ENCODE measurements around the gene OPCML.

GRCh38 chr11:132538642-132539041, 993.7 kb downstream of the OPCML start:
- no peak for TF ChIP-seq CTCF (conservative IDR thresholded peaks at IDR 0.05; ENCODE audit: low read depth, low read length)
- no peak for TF ChIP-seq EZH2 (IDR thresholded peaks at IDR 0.05; ENCODE audit: low read length, unreplicated experiment)

Data from PC-3 (cell line).